Fibroblast of the aortic adventitia (primary cell): ENCODE measurements around the gene PHOSPHO2. TPM values are rescaled to one million over a fixed set of nuclear protein-coding genes. Genes with fewer than 3 reads are reported as not detected.

Source experiments
- DNase-seq: peaks from one replicate; pipeline ENCODE4 v3.0.0-alpha.2; 2010; ENCODE audit warnings: low read depth
- H3K4me3 ChIP-seq: 2 replicates; pipeline ENCODE4 v1.5.1; 2011; ENCODE audit warnings: low read depth, mild to moderate bottlenecking, control low read depth, low read length, moderate library complexity
- total RNA-seq: library from RNA; depleted of rRNA; stranded (reverse); fragments of >200 nt; gene quantifications from 2 replicates; pipeline ENCODE4 v1.2.3, GENCODE V29; 2012; ENCODE audit warnings: low replicate concordance
- TF ChIP-seq, protein P1 (sequence below): IDR thresholded peaks from 2 replicates; pipeline ENCODE4 v1.5.1; 2011; ENCODE audit warnings: mild to moderate bottlenecking, low read length, control low read depth, inconsistent platforms; ENCODE audit not compliant: insufficient read depth

PHOSPHO2 gene
- total RNA-seq, 1 donor, result 5.2 TPM

DNA sequence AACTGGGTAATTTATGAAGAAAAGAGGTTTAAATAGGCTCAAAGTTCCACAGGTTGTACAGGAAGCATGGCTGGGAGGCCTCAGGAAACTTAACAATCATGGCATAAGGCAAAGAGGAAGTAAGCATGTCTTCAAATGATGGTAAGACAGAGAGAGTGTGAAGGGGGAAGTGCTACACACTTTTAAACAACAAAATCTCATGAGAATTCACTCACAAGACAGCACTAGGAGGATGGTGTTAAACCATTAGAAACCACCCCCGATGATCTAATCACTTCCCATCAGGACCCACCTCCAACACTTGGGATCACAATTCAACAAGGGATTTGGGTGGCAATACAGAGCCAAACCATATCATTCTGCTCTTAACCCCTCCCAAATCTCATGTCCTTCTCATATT lies 34.9 kb upstream of the PHOSPHO2 start:
- DNase-seq, result no peak
- TF ChIP-seq, protein P1, sequence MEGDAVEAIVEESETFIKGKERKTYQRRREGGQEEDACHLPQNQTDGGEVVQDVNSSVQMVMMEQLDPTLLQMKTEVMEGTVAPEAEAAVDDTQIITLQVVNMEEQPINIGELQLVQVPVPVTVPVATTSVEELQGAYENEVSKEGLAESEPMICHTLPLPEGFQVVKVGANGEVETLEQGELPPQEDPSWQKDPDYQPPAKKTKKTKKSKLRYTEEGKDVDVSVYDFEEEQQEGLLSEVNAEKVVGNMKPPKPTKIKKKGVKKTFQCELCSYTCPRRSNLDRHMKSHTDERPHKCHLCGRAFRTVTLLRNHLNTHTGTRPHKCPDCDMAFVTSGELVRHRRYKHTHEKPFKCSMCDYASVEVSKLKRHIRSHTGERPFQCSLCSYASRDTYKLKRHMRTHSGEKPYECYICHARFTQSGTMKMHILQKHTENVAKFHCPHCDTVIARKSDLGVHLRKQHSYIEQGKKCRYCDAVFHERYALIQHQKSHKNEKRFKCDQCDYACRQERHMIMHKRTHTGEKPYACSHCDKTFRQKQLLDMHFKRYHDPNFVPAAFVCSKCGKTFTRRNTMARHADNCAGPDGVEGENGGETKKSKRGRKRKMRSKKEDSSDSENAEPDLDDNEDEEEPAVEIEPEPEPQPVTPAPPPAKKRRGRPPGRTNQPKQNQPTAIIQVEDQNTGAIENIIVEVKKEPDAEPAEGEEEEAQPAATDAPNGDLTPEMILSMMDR, result no peak

DNA sequence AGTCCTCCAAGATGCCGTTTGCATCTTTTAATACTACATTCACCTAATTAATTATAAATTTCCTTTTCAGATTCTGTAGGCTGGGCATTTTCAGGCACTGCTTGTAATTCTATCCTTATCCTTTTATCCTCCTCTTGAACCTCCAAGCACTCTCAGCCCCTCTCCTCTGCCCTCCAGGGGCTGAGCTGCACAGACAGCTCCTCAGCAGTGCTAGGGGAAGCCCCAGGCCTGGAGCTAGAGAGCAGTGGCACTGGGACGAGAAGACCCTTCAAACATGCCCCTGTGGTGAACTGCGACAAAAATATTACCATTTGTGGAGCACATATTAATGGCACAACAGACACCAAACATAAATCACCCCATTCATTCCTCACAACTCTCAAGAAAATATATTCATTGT lies 33.0 kb upstream of the PHOSPHO2 start:
- H3K4me3 ChIP-seq, result no peak overlapping the region
- TF ChIP-seq, protein P1, result no peak
- no peak for DNase-seq

More for the DNA sequence above, 34.9 kb upstream of the PHOSPHO2 start:
- no peak overlapping the region for H3K4me3 ChIP-seq

- TF ChIP-seq, protein P1, result no peak
- no peak for DNase-seq
- no peak overlapping the region for H3K4me3 ChIP-seq
Measured at GRCh38 chr2:169662744-169663143, 31.5 kb upstream of the PHOSPHO2 start.

DNA sequence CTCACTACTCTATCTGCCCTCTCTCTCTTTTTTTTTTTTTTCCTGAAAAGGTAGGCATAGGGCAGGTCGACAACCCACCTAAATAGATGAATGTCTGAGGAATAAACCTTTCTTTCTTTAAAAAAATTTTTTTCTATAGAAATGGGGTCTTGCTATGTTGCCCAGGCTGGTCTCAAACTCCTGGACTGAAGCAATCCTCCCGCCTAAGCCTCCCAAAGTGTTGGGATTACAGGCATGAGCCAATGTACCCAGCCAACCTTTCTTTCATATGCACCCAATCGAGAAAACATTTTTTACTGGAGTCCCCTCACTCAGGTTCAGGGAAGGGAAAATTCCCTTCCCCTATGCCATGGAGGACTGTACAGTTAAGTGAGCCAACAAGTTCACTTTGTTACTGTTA lies 31.0 kb upstream of the PHOSPHO2 start:
- no peak overlapping the region for H3K4me3 ChIP-seq
- DNase-seq, result no peak
- TF ChIP-seq, protein P1, result no peak

DNA sequence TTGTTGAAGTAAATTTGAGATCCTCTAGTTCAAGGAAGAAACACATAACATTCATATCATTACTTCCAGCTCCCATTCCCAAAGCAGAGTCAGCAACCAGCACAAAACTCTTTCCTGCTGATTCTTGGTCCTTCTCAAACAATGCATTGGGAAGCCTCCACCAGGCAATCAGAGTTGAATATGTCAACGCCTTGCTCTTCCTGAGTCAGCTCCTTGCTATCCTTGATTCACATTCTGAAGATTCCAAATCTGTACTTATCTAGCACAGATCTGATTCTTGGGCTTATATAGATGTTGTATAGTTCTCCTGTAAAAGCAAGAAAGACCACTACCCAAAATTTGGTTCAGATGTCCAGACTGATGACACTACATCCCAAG lies 29.7 kb upstream of the PHOSPHO2 start:
- TF ChIP-seq, protein P1, result no peak
- DNase-seq, result peak; percentile 38

GRCh38 chr2:169664978-169665930 lies 29.0 kb upstream of the PHOSPHO2 start:
- H3K4me3 ChIP-seq, result no peak overlapping the region
- TF ChIP-seq, protein P1, result no peak
- peak; percentile 61 for DNase-seq

More for the DNA sequence above, 29.7 kb upstream of the PHOSPHO2 start:
- no peak overlapping the region for H3K4me3 ChIP-seq
